CD4-positive, alpha-beta T cell treated with Interleukin-10 for 1 hour (primary cell): ENCODE results near the gene IDS.

Experiments
- DNase-seq: peaks from one replicate; pipeline ENCODE4 v3.0.0-alpha.2; 2020

IDS gene

DNA sequence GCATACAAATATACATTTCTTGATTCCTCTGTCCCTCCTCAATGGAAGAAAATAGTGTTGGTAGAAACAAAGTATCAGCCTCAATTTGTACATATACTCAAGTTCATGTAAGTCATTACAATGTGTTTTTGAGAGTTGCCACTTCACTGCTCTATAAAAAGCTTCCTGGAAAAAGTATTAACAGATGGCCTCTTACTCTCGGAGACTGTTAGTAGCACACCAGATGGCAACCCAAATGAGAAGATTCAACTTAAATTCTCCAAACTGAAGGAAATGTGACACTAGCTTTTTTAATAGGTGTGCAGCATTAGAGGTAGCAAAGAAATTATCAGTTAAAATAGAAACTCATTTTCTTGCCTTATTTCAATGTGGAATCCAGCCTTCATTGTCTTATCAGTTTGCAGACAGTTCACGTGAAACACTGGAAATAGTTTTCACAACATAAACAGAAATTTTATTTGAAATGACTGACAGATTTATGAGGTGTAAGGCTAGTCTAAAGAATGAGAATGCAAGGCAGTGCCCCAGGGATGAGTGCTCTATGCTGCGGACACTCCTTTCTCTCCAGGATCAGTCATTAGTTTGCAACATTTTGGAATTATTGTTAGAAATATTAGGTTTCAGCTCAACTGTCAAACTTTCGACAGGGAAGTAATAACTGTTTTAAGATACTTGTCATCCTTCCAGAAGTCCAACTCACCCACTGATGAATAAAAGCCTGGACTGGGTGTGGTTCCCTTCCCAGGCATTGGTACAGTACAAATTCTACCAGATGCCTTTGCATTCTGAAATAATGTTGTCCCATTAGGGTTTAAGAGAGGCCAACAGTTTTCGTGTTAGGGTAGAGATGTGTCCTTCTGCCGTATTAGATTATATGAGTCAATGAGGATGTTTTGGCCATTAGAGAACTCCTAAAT, 50.9 kb downstream of the IDS start:
- no peak for DNase-seq

DNA sequence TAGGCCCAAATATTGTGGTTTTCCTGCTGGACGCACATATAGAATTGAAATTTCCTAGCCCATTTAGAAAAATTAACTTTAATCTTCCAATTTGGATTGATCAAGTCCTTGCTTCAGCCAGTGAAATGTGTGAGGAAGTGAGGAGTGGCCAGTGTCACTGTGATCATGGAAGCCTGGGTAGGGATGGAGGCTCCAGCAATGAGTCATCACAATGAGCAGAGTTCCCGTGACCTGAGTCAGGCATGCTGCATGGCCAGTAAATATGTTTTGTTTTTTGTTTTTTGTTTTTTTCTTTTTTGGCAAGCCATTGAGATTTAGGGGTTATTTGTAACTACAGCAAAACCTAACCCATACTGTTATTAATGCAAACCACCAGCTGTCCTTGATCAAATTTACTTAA, 52.1 kb downstream of the IDS start:
- DNase-seq: no peak

DNA sequence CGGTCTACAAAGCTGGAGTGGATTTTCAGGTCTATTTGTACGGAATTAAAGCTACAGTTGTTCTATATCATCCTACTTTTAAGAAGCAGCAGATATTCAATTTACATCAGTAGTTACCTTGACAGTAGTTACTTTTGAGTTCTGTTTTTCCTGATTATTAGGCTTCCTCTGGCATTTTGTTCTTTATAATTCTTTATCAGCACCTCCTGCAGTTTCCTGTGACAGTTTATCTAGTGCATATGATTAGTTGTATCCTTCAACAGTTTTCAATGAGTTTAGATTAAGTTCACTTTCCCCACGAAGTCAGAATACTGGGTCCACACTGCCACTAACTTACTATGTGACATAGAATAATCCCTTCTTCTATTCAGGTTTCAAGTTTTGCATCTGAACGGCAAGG, 71.7 kb downstream of the IDS start:
- DNase-seq: no peak

DNA sequence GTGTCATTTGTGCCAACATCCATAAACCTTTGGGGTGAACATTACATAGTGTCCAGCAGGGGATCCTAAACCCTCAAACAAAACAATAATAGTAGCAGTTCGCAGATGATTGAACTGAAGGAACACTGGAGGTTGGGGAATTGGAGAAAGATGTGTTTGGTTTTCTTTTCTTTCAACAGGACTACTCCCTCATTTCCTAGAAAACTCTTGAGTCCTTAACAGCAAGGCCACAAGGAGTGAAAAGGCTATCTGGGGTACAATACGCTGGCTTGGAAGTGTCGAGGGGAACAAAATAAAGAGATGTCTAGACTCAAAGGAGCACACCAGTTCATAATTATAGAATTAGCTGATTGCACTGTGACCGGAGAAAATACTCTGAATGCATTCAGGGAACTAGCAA, 72.1 kb downstream of the IDS start:
- DNase-seq: no peak
